Neuronal stem cell (in vitro differentiated cells): ENCODE results near the gene PODN.
A peak's percentile ranks its signal among the peaks of the same experiment; 100 is the strongest.

Source experiments
- DNase-seq: peaks from one replicate; pipeline ENCODE4 v3.0.0-alpha.2; 2013; ENCODE audit warnings: low spot score
- H2AFZ ChIP-seq: one replicate; pipeline ENCODE4 v1.6.1; 2013; ENCODE audit warnings: mild to moderate bottlenecking, low read length, inconsistent platforms
- H2AK5ac ChIP-seq: 2 replicates; pipeline ENCODE4 v1.6.1; 2013; ENCODE audit warnings: low read depth, mild to moderate bottlenecking, inconsistent platforms, low read length, moderate library complexity, mixed read lengths
- H2BK120ac ChIP-seq: 2 replicates; pipeline ENCODE4 v1.6.1; 2013; ENCODE audit warnings: low read depth, mild to moderate bottlenecking, inconsistent platforms, low read length, moderate library complexity, mixed read lengths
- H2BK12ac ChIP-seq: one replicate; pipeline ENCODE4 v1.6.1; 2013; ENCODE audit warnings: low read length, inconsistent platforms
- H2BK15ac ChIP-seq: 2 replicates; pipeline ENCODE4 v1.6.1; 2013; ENCODE audit warnings: mild to moderate bottlenecking, low read length, inconsistent platforms, mixed read lengths
- H2BK5ac ChIP-seq: one replicate; pipeline ENCODE4 v1.6.1; 2013; ENCODE audit warnings: inconsistent platforms, mild to moderate bottlenecking, low read length, moderate library complexity
- H3K14ac ChIP-seq: one replicate; pipeline ENCODE4 v1.6.1; 2013; ENCODE audit warnings: low read length, inconsistent platforms
- H3K18ac ChIP-seq: 2 replicates; pipeline ENCODE4 v1.6.1; 2013; ENCODE audit warnings: low read length, inconsistent platforms
- H3K23ac ChIP-seq: 2 replicates; pipeline ENCODE4 v1.6.1; 2013; ENCODE audit warnings: low read depth, mild to moderate bottlenecking, mixed read lengths, low read length, inconsistent platforms; ENCODE audit not compliant: poor library complexity
- H3K27ac ChIP-seq: replicated peaks from 3 replicates; pipeline ENCODE4 v1.5.1; 2013; ENCODE audit warnings: low read length, inconsistent platforms
- H3K27me3 ChIP-seq, 3 experiments: 2 replicates each; pipeline ENCODE4 v1.6.1; 2013; ENCODE audit warnings: low read length in 3 of 3, mild to moderate bottlenecking in 2 of 3, inconsistent platforms in 1 of 3, low read depth in 1 of 3, mixed read lengths in 1 of 3, moderate library complexity in 1 of 3; ENCODE audit not compliant: control insufficient read depth in 3 of 3, insufficient read depth in 3 of 3
- H3K36me3 ChIP-seq, 2 donors: replicated peaks in 1 of 2; 2 replicates each; pipeline ENCODE4 v1.6.1; 2013; ENCODE audit warnings: low read length in 2 of 2; ENCODE audit not compliant: control insufficient read depth in 2 of 2, insufficient read depth in 2 of 2
- H3K4ac ChIP-seq: 2 replicates; pipeline ENCODE4 v1.6.1; 2013; ENCODE audit warnings: inconsistent platforms, mild to moderate bottlenecking, low read length, moderate library complexity
- H3K4me1 ChIP-seq, 2 donors: 1 replicate in 1 of 2; 2 replicates in 1 of 2; pipeline ENCODE4 v1.6.1; 2013; ENCODE audit warnings: low read length in 2 of 2, low read depth in 1 of 2; ENCODE audit not compliant: control insufficient read depth in 2 of 2, insufficient read depth in 1 of 2
- H3K4me2 ChIP-seq: one replicate; pipeline ENCODE4 v1.6.1; 2013; ENCODE audit warnings: mild to moderate bottlenecking, low read length, inconsistent platforms; ENCODE audit not compliant: insufficient read depth, poor library complexity, severe bottlenecking
- H3K4me3 ChIP-seq, 2 donors: 2 replicates each; pipeline ENCODE4 v1.5.1; 2013; ENCODE audit warnings: low read length in 2 of 2, mild to moderate bottlenecking in 2 of 2, inconsistent platforms in 1 of 2, moderate library complexity in 1 of 2
- H3K79me1 ChIP-seq: one replicate; pipeline ENCODE4 v1.6.1; 2013; ENCODE audit warnings: low read depth, mild to moderate bottlenecking, inconsistent platforms, low read length, moderate library complexity
- H3K9ac ChIP-seq: one replicate; pipeline ENCODE4 v1.6.1; 2013; ENCODE audit warnings: mild to moderate bottlenecking, low read depth, low read length, inconsistent platforms; ENCODE audit not compliant: poor library complexity
- H3K9me3 ChIP-seq, 2 donors: replicated peaks in 1 of 2; 2 replicates each; pipeline versions ENCODE3 to v1.6.1; 2013; ENCODE audit warnings: low read length in 2 of 2, mild to moderate bottlenecking in 2 of 2, inconsistent platforms in 1 of 2, low read depth in 1 of 2, mixed read lengths in 1 of 2, moderate library complexity in 1 of 2; ENCODE audit not compliant: control insufficient read depth in 2 of 2, insufficient read depth in 1 of 2
- H4K8ac ChIP-seq: one replicate; pipeline ENCODE4 v1.6.1; 2013; ENCODE audit warnings: low read depth, mild to moderate bottlenecking, inconsistent platforms, low read length, moderate library complexity
- H4K91ac ChIP-seq: one replicate; pipeline ENCODE4 v1.6.1; 2013; ENCODE audit warnings: low read length, low read depth, mild to moderate bottlenecking, inconsistent platforms; ENCODE audit not compliant: poor library complexity
- WGBS, 2 donors: extraction: QIAGEN DNeasy Blood & Tissue Kit; methylation state at CpG; one replicate each; pipeline ENCODE4 v1.1.7; 2013; ENCODE audit warnings: missing lambda C conversion rate in 2 of 2, mixed read lengths in 1 of 2; ENCODE audit not compliant: insufficient read length in 2 of 2, insufficient replicate concordance in 1 of 2; ENCODE audit errors: extremely low coverage in 2 of 2; 5-methylcytosine and 5-hydroxymethylcytosine counted together

Gene PODN

DNA sequence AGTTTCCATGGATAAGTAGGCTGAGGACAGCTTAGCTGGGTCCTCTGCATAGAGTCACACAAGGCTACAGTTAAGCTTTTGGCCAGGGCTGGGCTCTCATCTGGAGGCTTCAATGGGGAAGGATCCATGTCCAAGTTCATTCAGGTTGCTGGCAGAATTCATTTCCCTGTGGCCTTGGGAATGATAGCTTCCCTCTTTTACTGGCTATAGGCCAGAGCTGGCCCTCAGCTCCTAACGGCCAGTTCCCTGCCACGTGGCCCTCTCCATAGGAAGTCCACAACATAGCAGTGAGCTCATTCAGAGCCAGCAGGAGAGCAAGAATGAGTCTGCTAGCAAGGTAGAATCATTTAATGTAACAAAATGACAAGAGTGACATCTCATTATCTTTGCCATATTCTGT is 15.1 kb upstream of the PODN start:
- Histone ChIP-seq H4K91ac (no peak overlapping the region), H3K36me3 (peaks cover 0 to 6% of the 10 kb centered on the region in 2 donors), H3K9me3 (no peaks in the 10 kb centered on the region), H2AFZ (no peak overlapping the region), H3K23ac (no peak overlapping the region), H3K27me3 (no peaks in the 10 kb centered on the region), H2BK5ac (no peak overlapping the region), H3K18ac (no peak overlapping the region), H4K8ac (no peak overlapping the region), H3K4me1 (peaks cover 9 to 23% of the 10 kb centered on the region in 2 donors), H2BK12ac (no peak overlapping the region), H3K4ac (no peak overlapping the region), H3K79me1 (no peaks in the 10 kb centered on the region), H3K4me2 (no peak overlapping the region), H2BK15ac (no peak overlapping the region), H3K27ac (no peak overlapping the region), H3K9ac (no peak overlapping the region), H3K4me3 (no peak overlapping the region), H2BK120ac (no peak overlapping the region), H2AK5ac (no peak overlapping the region), H3K14ac (no peak overlapping the region)
- no peak for DNase-seq
- WGBS, 2 donors = no CpG with 5 or more reads among the region's 2 CpGs

DNA sequence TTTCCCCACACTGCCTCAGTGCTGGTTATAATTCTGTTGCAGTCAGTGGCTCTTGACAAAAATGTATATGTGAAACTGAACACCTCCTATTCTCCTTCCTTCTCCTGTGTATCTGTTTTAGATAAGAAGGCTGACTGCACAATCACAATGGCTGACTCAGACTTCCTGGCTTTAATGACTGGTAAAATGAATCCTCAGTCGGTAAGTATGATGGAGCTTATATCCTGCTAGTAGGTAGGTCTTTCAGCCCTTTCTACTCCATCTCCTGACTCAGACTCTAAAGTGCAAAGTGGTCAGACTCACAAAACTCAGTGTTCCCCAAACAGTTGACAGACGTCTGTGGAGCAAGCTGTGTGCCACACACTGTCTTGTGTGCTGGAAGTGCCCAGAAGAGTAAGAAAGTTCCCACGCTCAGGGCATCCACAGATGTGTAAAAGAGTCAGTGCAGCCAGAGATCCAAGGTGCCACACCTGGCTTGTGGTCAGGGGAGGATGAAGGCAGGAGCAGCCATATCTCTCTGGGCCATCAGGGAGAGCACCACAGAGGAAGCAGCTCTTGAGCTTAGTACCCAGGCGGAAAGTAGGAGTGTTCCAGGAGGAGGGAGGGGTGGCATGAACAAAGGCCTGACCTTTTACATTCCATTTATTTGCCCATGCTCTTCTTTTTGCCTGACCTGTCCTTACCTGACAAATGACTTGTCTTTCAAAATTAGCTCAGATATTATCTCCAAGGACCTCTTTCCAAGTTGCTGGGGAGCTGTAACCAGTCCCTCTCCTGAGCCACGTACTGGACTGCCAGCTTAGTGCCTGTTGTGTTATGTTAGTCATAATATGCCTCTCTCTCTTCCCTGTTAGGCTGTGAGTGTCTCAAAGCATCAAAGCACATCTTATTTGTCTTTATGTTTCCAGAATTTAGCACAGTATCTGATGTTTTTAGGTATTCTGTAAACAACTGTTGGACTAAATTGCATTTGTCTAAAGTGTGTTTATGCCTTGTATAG is 14.0 kb upstream of the PODN start:
- H3K36me3 ChIP-seq = peaks cover 0 to 6% of the 10 kb centered on the region in 2 donors
- no peak overlapping the region for H3K4ac ChIP-seq
- no peak overlapping the region for H2AK5ac ChIP-seq
- H4K91ac ChIP-seq = no peak overlapping the region
- DNase-seq = no peak
- H3K79me1 ChIP-seq = no peaks in the 10 kb centered on the region
- no peak overlapping the region for H4K8ac ChIP-seq
- H3K14ac ChIP-seq = peak overlapping the region; percentile 5
- H3K4me1 ChIP-seq = peaks cover 9 to 23% of the 10 kb centered on the region in 2 donors
- H3K23ac ChIP-seq = no peak overlapping the region
- H2BK15ac ChIP-seq = no peak overlapping the region
- no peaks in the 10 kb centered on the region for H3K27me3 ChIP-seq
- no peak overlapping the region for H3K4me3 ChIP-seq
- no peak overlapping the region for H3K18ac ChIP-seq
- no peak overlapping the region for H2BK12ac ChIP-seq
- H2BK5ac ChIP-seq = no peak overlapping the region
- H3K9me3 ChIP-seq = no peaks in the 10 kb centered on the region
- no peak overlapping the region for H3K9ac ChIP-seq
- no peak overlapping the region for H3K27ac ChIP-seq
- H2AFZ ChIP-seq = no peak overlapping the region
- peak overlapping the region; percentile 20 for H3K4me2 ChIP-seq
- no CpG with 5 or more reads among the region's 5 CpGs for WGBS, 2 donors
- no peak overlapping the region for H2BK120ac ChIP-seq

DNA sequence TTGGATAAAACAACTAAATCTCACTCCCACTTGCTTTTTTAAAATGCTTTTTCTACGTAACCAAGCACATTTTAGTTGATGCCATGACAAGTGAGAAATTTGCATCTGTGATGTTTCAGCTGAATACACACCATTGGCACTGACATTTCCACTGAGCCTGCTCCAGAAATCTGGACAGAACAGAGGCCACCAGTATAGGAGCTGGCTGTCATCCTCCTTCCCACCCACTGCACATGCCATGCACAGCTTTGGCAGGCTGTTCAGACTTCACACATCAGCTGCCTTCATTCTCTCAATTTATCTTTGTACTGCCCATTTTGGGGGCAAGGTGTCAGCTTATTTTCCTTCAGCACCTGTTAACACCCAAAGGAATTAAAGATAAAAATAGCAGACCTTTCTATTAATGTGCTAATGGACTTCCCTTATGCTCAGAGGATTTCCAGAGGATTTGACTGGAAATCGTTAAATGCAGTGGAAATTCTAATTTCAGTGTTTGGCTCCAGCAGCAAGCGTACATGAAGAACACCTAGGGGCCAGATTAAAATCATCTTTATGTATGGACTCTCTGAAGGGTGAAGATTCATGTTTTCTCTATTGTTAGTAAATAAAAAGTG is 12.9 kb upstream of the PODN start:
- H3K9me3 ChIP-seq = no peaks in the 10 kb centered on the region
- H3K27ac ChIP-seq = no peak overlapping the region
- WGBS, 2 donors = no CpG with 5 or more reads among the region's 3 CpGs
- no peak overlapping the region for H3K4me3 ChIP-seq
- no peak overlapping the region for H3K23ac ChIP-seq
- no peak overlapping the region for H3K4me2 ChIP-seq
- H4K91ac ChIP-seq = no peak overlapping the region
- H3K4ac ChIP-seq = no peak overlapping the region
- peaks cover 9 to 23% of the 10 kb centered on the region in 2 donors for H3K4me1 ChIP-seq
- H2AFZ ChIP-seq = no peak overlapping the region
- H2BK12ac ChIP-seq = no peak overlapping the region
- no peak overlapping the region for H2BK120ac ChIP-seq
- H4K8ac ChIP-seq = no peak overlapping the region
- H3K27me3 ChIP-seq = no peaks in the 10 kb centered on the region
- no peak overlapping the region for H2BK15ac ChIP-seq
- no peak overlapping the region for H2BK5ac ChIP-seq
- H3K18ac ChIP-seq = no peak overlapping the region
- H3K36me3 ChIP-seq = peaks cover 2 to 9% of the 10 kb centered on the region in 2 donors
- no peak overlapping the region for H3K9ac ChIP-seq
- H3K14ac ChIP-seq = no peak overlapping the region
- no peaks in the 10 kb centered on the region for H3K79me1 ChIP-seq
- no peak for DNase-seq
- H2AK5ac ChIP-seq = no peak overlapping the region

DNA sequence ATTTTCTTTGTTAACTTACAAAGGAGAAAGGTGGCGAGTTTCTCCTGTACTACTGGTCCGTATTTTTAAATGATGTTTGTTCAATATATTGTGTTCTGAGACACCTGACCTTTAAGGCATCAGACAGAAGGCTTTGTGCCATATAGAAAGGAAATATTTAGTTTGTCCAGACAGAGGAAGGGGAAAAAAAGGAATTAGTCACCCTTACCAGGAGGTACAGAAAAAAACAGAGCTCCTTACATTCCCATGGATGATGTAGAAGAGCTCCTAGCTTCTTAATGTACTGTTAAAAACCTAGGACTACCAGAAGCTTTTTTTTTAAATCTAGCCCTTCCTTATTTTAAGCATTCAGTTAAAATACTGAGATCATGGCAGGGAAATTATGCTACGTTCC is 12.4 kb upstream of the PODN start:
- H3K79me1 ChIP-seq = no peaks in the 10 kb centered on the region
- H2AK5ac ChIP-seq = no peak overlapping the region
- H4K8ac ChIP-seq = no peak overlapping the region
- no peak overlapping the region for H2BK120ac ChIP-seq
- no peak overlapping the region for H3K4me3 ChIP-seq
- H3K27me3 ChIP-seq = no peaks in the 10 kb centered on the region
- no peak overlapping the region for H3K23ac ChIP-seq
- H3K4me2 ChIP-seq = no peak overlapping the region
- H2AFZ ChIP-seq = no peak overlapping the region
- no peak overlapping the region for H2BK15ac ChIP-seq
- H3K9ac ChIP-seq = no peak overlapping the region
- no peak overlapping the region for H3K27ac ChIP-seq
- H2BK5ac ChIP-seq = no peak overlapping the region
- no peak overlapping the region for H4K91ac ChIP-seq
- no CpG with 5 or more reads among the region's 3 CpGs for WGBS, 2 donors
- H3K9me3 ChIP-seq = no peaks in the 10 kb centered on the region
- no peak for DNase-seq
- H2BK12ac ChIP-seq = no peak overlapping the region
- H3K14ac ChIP-seq = no peak overlapping the region
- H3K36me3 ChIP-seq = peaks cover 2 to 9% of the 10 kb centered on the region in 2 donors
- no peak overlapping the region for H3K18ac ChIP-seq
- peaks cover 9 to 23% of the 10 kb centered on the region in 2 donors for H3K4me1 ChIP-seq
- no peak overlapping the region for H3K4ac ChIP-seq
